Fibroblast of lung (primary cell): ENCODE data around the gene TCFL5.

Source experiments
- CTCF ChIP-seq, 2 donors: IDR thresholded peaks in 1 of 2; conservative IDR thresholded peaks in 1 of 2; 1 replicate in 1 of 2; 2 replicates in 1 of 2; pipeline ENCODE4 v1.5.1; 2011 to 2012; ENCODE audit warnings: low read length in 2 of 2, control low read depth in 1 of 2, inconsistent platforms in 1 of 2, low read depth in 1 of 2, mild to moderate bottlenecking in 1 of 2
- EZH2 ChIP-seq: IDR thresholded peaks from 2 replicates; pipeline ENCODE4 v1.5.1; 2012; ENCODE audit warnings: low read length, control low read depth, mild to moderate bottlenecking; ENCODE audit errors: missing control alignments

GRCh38 chr20:62843656-62844055 lies 18.0 kb downstream of the TCFL5 start:
- TF ChIP-seq CTCF (conservative IDR thresholded peaks at IDR 0.05 in 1 of 2, IDR thresholded peaks at IDR 0.05 in 1 of 2; ENCODE audit: low read depth in 1 of 2, low read length in 2 of 2) (no peak), EZH2 (no peak)
